Cardiac fibroblast (primary cell): ENCODE data around the gene DIP2C.

ENCODE experiments used
- DNase-seq, 2 donors: peaks; one replicate each; pipeline versions ENCODE4 v3.0.0 to v3.0.0-alpha.2; 2010; ENCODE audit warnings: low read depth in 2 of 2
- H3K4me3 ChIP-seq, 2 donors: replicated peaks in 1 of 2; 1 replicate in 1 of 2; 2 replicates in 1 of 2; pipeline ENCODE4 v1.5.1; 2011; ENCODE audit warnings: low read depth in 2 of 2, low read length in 2 of 2, mild to moderate bottlenecking in 2 of 2, moderate library complexity in 1 of 2
- TF ChIP-seq, protein P1 (sequence below): IDR thresholded peaks from one replicate; pipeline ENCODE4 v1.5.1; 2011; ENCODE audit warnings: low read depth, mild to moderate bottlenecking, low read length, inconsistent platforms

Gene DIP2C

DNA sequence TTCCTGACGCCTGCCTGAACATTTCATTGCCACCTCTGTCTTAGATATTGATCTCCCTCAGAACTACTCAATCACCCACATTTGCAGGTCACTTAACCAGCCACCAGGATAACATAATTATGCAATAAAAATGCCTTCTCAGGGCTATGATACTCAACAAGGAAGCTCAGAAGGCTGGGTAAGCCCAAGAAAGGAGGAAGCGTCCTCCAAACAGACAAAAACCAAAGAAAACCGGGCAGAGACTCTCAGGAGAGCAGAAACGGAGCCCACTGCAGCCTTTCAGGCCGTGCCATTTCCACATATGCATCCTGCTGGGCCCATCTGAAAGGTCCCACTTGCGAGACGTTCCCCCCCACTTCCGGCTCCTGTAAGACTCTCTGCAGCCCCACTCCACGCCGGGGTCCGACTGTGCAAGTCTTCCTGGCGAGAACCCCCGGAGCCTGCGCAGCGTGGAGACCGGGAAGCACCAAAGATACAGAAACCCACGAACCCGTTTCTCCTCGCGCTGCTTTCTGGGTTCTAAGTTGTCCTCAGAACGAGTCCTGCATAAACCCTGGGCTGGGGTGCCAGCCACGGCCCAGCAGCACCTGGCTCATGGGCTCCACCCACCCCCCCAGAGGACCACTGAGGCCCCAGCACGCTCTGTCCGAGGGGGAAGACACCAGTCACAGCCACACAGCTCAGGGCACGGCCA, 83.7 kb downstream of the DIP2C start:
- H3K4me3 ChIP-seq, result no peak overlapping the region
- TF ChIP-seq, protein P1, sequence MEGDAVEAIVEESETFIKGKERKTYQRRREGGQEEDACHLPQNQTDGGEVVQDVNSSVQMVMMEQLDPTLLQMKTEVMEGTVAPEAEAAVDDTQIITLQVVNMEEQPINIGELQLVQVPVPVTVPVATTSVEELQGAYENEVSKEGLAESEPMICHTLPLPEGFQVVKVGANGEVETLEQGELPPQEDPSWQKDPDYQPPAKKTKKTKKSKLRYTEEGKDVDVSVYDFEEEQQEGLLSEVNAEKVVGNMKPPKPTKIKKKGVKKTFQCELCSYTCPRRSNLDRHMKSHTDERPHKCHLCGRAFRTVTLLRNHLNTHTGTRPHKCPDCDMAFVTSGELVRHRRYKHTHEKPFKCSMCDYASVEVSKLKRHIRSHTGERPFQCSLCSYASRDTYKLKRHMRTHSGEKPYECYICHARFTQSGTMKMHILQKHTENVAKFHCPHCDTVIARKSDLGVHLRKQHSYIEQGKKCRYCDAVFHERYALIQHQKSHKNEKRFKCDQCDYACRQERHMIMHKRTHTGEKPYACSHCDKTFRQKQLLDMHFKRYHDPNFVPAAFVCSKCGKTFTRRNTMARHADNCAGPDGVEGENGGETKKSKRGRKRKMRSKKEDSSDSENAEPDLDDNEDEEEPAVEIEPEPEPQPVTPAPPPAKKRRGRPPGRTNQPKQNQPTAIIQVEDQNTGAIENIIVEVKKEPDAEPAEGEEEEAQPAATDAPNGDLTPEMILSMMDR, result no peak
- DNase-seq, result no peak

DNA sequence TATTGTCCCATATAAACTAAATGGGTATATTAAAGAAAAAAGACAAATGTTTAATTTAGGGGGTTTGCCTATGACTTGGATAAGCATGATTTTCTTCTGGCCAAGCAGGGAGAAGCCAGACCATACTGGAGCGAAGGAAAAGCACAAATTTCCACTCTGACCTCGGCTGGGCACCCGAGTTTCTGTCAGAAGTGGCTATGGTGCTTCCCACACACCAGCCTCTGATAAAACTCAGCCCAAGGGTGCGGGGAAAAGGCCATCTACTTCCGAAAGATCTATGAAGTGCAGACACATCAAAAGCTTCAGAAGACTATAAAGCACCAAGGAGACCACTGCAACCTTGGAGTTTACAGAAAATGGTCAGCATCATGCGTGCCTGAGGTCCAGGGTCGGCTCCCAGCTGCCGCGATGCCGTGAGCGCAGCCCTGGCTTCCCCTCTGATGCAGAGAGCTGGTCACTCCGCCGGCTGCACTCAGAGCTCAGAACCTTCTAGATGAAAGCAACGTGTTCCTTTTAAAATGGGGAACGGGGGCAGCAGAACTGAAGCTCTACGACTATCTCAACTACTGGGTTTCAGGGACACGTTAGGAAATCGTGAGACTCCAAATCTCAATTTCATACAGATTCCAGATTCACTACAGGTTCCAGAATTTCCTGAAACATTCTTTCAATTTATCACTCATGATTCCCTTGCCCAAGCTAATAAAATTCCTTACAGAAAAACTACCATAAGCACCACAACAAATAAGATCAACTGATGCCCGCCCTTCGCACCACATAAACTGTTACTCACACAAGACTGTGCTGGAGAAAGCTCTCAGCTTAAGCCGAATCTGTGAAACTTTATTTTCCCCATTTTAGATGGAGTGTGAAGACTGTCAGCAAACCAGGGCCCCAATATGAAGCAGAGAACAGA, 84.5 kb downstream of the DIP2C start:
- no peak for DNase-seq
- H3K4me3 ChIP-seq, result no peak overlapping the region
- TF ChIP-seq, protein P1, result no peak

DNA sequence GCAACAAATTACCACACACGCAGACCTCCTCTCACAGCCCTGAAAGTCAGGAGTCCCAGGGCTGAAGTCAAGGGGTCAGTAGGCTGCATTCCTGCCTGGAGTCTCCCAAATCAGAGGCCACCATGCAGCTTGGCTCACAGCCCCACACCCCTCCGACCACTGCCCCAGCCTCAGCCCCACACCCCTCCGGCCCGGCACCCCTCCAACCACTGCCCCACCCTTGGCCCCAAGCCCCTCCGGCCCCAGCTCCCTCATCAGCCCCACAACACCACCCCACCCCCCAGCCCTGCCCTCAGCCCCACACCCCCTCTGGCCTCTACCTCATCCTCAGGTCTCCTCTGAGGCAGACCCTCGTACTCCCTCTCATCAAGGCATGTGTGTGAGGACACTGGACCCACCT, 85.7 kb downstream of the DIP2C start:
- DNase-seq, result no peak
- TF ChIP-seq, protein P1, result no peak
- H3K4me3 ChIP-seq, result no peak overlapping the region

DNA sequence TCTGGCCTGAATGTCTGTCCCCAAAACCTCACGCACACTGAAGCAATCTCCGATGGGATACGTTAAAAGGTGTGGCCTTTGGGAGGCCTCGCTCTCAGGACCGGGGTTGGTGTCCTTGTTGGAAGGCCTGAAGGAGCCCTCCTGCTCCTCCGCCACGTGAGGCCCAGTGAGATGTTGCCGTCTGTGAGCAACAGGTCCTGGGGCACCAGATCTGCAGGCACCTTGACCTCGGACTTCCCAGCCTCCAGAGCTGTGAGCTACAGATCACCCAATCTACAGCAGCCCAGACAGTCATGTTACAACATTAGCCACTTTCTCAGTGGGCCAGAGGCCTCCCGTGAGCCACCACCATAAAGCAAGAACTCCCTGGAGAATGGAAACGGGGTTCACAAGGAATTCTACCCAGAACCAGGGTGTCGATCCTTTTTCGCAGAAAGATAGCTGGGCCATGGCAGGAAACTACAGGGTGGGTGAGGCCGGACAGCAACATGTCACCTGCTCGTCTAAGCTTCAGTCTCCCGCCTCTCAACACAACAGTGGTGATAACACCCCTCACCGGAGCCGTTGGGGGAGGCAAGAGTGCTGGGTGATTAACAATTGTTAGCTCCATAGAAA, 87.0 kb downstream of the DIP2C start:
- DNase-seq, result no peak
- H3K4me3 ChIP-seq, result no peak overlapping the region
- TF ChIP-seq, protein P1, result no peak

DNA sequence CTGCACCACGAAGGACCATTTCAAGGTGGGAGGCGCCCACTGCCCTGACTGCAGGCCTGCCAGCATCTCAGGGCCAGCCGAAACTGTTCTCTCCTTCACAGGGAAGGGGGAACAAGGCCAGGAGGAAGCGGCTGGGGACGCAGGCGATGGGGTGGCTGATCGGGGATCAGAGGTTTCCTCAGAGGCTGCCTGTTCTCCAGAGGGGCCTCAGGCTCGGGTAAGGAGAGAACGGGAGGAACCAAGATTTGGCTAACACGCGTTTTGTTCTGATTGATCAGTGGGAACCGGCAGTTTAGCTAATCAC, 87.9 kb downstream of the DIP2C start:
- DNase-seq, result no peak
- no peak overlapping the region for H3K4me3 ChIP-seq
- TF ChIP-seq, protein P1, result no peak

DNA sequence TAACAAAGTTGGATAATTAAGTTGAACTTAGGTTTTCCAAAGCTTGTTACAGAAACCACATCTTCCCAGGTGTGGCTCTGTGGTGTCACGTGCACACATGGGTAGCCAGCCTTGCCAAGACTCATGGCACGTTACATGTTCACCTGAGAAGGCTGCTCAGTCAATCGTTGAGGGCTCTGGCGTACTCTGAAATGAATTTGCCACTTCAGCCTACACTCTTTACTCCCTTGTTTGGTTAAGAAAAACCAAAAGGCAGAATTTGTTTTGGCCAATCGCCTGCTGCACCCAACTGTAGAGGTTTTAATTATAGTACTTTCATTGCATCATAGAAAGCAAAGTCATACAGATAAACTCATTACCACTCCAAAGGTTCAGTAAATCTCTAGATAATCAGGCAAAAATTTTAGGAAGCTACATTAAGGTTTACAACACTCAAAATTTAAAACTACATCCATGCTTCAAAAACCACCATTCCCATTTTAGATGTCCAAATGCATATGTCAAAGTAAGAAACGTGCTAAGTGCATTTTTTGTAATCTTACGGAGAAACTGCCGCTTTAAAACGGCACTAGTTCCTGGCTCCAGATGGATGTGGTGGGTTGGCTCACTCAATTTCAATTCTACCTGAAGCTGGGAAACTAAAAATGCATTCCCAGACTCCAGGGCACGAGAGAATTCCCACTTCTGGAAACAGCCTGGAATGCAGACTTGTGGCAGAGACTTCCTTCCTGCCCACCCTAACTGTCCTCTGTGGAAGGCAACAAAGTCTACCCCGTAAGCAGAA, 88.4 kb downstream of the DIP2C start:
- no peak for DNase-seq
- TF ChIP-seq, protein P1, result no peak
- no peak overlapping the region for H3K4me3 ChIP-seq
